ENCODE results near the gene ZP2. TPM values are rescaled to one million over a fixed set of nuclear protein-coding genes. Genes with fewer than 3 reads are reported as not detected.

ZP2 gene
- total and polyA plus RNA-seq, 2 of the 4 experiments (the other 2 are of a cell fraction): not detected

DNA sequence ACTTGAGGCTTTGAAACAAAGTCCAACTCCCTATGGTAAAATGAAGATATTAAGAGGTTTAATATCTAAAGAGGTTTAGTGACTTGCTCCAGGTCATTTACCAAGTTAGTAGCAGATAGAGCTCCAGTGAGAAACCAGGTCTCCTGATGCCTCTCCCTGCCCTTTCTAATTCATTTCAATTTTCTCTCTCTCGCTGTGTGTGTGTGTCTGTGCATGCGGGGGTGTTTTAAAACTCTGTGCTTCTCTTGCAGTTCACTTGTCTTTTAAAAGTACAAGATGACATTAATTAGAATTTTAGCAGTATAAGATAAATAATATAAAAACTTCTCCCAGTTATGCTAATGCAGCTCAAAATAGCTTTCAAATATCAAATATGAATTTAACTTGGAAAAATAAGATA lies 8.2 kb upstream of the ZP2 start:
- Histone ChIP-seq H2BK5ac (ENCODE audit: low read depth, low read length, poor library complexity, severe bottlenecking) (no peak overlapping the region), H2AK5ac (ENCODE audit: low read depth, low read length) (no peak overlapping the region), H3K9me1 (ENCODE audit: insufficient read depth, low read length) (no peaks in the 10 kb centered on the region), H3K4me2 (ENCODE audit: low read depth, low read length) (no peak overlapping the region), H3K27me3 (ENCODE audit: control insufficient read depth, insufficient read depth, low read length) (peaks cover 7% of the 10 kb centered on the region), H4K8ac (ENCODE audit: low read depth in 2 of 2, low read length in 2 of 2) (no peak overlapping the region), H2BK15ac (ENCODE audit: low read depth, low read length) (no peak overlapping the region), H4K91ac (ENCODE audit: insufficient read depth, low read depth, low read length) (no peak overlapping the region), H3K36me3 (ENCODE audit: control insufficient read depth, insufficient read depth, low read length) (no peaks in the 10 kb centered on the region), H3K4ac (ENCODE audit: low read depth, low read length) (no peak overlapping the region), H2AFZ (replicated peaks; ENCODE audit: low read length, poor library complexity) (no peak overlapping the region), H4K5ac (ENCODE audit: low read depth, low read length) (no peak overlapping the region), H3K4me3 (ENCODE audit: insufficient read depth, low read depth, low read length) (no peak overlapping the region), H3K9ac (ENCODE audit: low read depth, low read length) (no peak overlapping the region), H2BK120ac (ENCODE audit: low read depth, low read length) (no peak overlapping the region), H3K9me3 (ENCODE audit: control insufficient read depth, insufficient read depth, low read length) (no peaks in the 10 kb centered on the region), H3K79me1 (ENCODE audit: low read depth in 1 of 2, low read length in 2 of 2) (no peaks in the 10 kb centered on the region), H2AK9ac (replicated peaks; ENCODE audit: low read depth, low read length, poor library complexity) (no peak overlapping the region), H3K56ac (ENCODE audit: extremely low read depth, insufficient read depth, low read length) (no peak overlapping the region), H2BK20ac (ENCODE audit: low read depth, low read length) (no peak overlapping the region), H4K20me1 (ENCODE audit: insufficient read depth, low read length) (no peaks in the 10 kb centered on the region), H3K4me1 (ENCODE audit: control insufficient read depth, insufficient read depth, low read length) (no peaks in the 10 kb centered on the region), H3K27ac (ENCODE audit: insufficient read depth, low read length) (no peak overlapping the region), H3K23ac (ENCODE audit: low read depth, low read length) (no peak overlapping the region), H3K18ac (ENCODE audit: low read depth, low read length) (no peak overlapping the region), H3K14ac (replicated peaks; ENCODE audit: low read depth, low read length) (no peak overlapping the region)
- no CpG with 5 or more reads among the region's 2 CpGs for WGBS, 2 experiments (ENCODE audit: extremely low coverage in 2 of 2, insufficient read length in 1 of 2)
- intact Hi-C loops (cut with micrococcal nuclease): no loop called here
- DNase-seq (no peak), ATAC-seq (ENCODE audit: low read depth) (no peak)
- BruUV-seq (replicated peaks): no TSS peak
- dilution Hi-C loops (cut with HindIII; ENCODE audit: low sequenced_read_pairs, unreplicated experiment): no loop called here
- ChIA-PET POLR2A (ENCODE audit: unreplicated experiment) (no interaction called here), CTCF (no interaction called here)
- TF ChIP-seq BHLHE40 (IDR thresholded peaks at IDR 0.05; ENCODE audit: low read depth, low read length): no peak
- TF ChIP-seq CHD1 (IDR thresholded peaks at IDR 0.05; ENCODE audit: low read depth, low read length): no peak
- TF ChIP-seq RFX5 (IDR thresholded peaks at IDR 0.05; ENCODE audit: low read depth, low read length): no peak
- TF ChIP-seq, protein P1, sequence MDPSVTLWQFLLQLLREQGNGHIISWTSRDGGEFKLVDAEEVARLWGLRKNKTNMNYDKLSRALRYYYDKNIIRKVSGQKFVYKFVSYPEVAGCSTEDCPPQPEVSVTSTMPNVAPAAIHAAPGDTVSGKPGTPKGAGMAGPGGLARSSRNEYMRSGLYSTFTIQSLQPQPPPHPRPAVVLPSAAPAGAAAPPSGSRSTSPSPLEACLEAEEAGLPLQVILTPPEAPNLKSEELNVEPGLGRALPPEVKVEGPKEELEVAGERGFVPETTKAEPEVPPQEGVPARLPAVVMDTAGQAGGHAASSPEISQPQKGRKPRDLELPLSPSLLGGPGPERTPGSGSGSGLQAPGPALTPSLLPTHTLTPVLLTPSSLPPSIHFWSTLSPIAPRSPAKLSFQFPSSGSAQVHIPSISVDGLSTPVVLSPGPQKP (IDR thresholded peaks at IDR 0.05; ENCODE audit: borderline replicate concordance, low read depth, low read length): no peak
- in situ Hi-C loops (cut with MboI; ENCODE audit: low sequenced_read_pairs): no loop called here
